Small intestine (tissue), 7 donors: ENCODE data around the gene KIF21A. TPM values are rescaled to one million over a fixed set of nuclear protein-coding genes. Genes with fewer than 3 reads are reported as not detected.
A peak's percentile ranks its signal among the peaks of the same experiment; 100 is the strongest.

Source experiments
- DNase-seq, 2 donors: peaks; one replicate each; pipeline versions ENCODE4 v3.0.0 to v3.0.0-alpha.2; 2013
- FAIRE-seq: peaks from 2 replicates; lab custom pipeline; 2012; peaks lifted over from hg19 to GRCh38; lab: Jason Lieb, UNC
- H3K27ac ChIP-seq, 3 donors: one replicate each; pipeline ENCODE4 v1.5.1; 2013; ENCODE audit warnings: low read length in 2 of 3, mild to moderate bottlenecking in 2 of 3, control low read depth in 1 of 3, inconsistent platforms in 1 of 3, low read depth in 1 of 3, moderate library complexity in 1 of 3
- H3K27me3 ChIP-seq, 3 donors: one replicate each; pipeline ENCODE4 v1.6.1; 2013; ENCODE audit warnings: low read length in 3 of 3, inconsistent platforms in 1 of 3; ENCODE audit not compliant: control insufficient read depth in 3 of 3, insufficient read depth in 3 of 3
- H3K36me3 ChIP-seq, 3 donors: one replicate each; pipeline ENCODE4 v1.6.1; 2013; ENCODE audit warnings: low read length in 3 of 3, inconsistent platforms in 1 of 3, low read depth in 1 of 3, mild to moderate bottlenecking in 1 of 3, moderate library complexity in 1 of 3; ENCODE audit not compliant: control insufficient read depth in 3 of 3, insufficient read depth in 2 of 3
- H3K4me1 ChIP-seq, 3 donors: one replicate each; pipeline ENCODE4 v1.6.1; 2013; ENCODE audit warnings: low read length in 2 of 3, inconsistent platforms in 1 of 3, low read depth in 1 of 3, mild to moderate bottlenecking in 1 of 3, moderate library complexity in 1 of 3; ENCODE audit not compliant: control insufficient read depth in 3 of 3, insufficient read depth in 2 of 3
- H3K4me3 ChIP-seq, 3 donors: one replicate each; pipeline ENCODE4 v1.5.1; 2013; ENCODE audit warnings: low read length in 3 of 3, control low read depth in 1 of 3, inconsistent platforms in 1 of 3, low read depth in 1 of 3, mild to moderate bottlenecking in 1 of 3, moderate library complexity in 1 of 3
- H3K9me3 ChIP-seq, 2 donors: one replicate each; pipeline ENCODE4 v1.6.1; 2013; ENCODE audit warnings: low read depth in 1 of 2, low read length in 1 of 2; ENCODE audit not compliant: control insufficient read depth in 2 of 2, insufficient read depth in 1 of 2
- WGBS, 3 donors: extraction: QIAGEN DNeasy Blood & Tissue Kit; methylation state at CpG; one replicate each; pipeline ENCODE4 v1.1.7; 2013; 5-methylcytosine and 5-hydroxymethylcytosine counted together
- polyA plus RNA-seq, 4 donors: library from polyadenylated mRNA; stranded (reverse) in 3 of 4; unstranded in 1 of 4; fragments of 200-250 nt in 3 of 4; fragments of 120-200 nt in 1 of 4; gene quantifications; one replicate each; pipeline versions ENCODE4 v1.2.1 to v1.2.3, GENCODE V29; 2013
- donor health status: healthy with polysubstance abuse.
- donor health status: control.
- donor health status: control.
- donor health status: Bipolar disorder and iron deficiency.
- donor health status: healthy.

KIF21A gene
- polyA plus RNA-seq, 4 donors: 15.2 to 21.6 (median 21.3) TPM

DNA sequence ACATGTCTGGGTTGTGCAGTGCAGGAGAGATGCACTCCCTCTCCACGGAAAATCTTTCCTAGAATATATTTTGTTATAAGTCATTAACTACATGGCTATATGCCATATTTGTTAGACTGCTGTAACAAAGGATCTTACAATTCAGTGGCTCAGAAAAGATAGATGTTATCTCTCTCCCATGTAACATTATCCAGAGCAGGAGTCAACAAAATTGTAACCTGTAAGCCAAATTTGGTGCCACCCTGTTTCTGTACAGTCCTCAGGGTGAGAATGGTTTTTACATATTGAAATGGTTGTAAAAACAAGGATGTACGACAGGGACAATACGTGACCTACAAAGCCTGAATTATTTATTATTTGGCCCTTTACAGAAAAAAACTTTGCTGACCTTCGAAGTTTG, 155.5 kb downstream of the KIF21A start:
- Histone ChIP-seq H3K4me3 (no peak overlapping the region), H3K36me3 (no peaks in the 10 kb centered on the region), H3K27ac (no peak overlapping the region), H3K4me1 (no peaks in the 10 kb centered on the region), H3K27me3 (no peaks in the 10 kb centered on the region), H3K9me3 (no peaks in the 10 kb centered on the region)
- 73 to 77% (median 75%) methylated on average over 4 of the region's 4 CpGs for WGBS, 3 donors
- DNase-seq (no peak), FAIRE-seq (no peak)

DNA sequence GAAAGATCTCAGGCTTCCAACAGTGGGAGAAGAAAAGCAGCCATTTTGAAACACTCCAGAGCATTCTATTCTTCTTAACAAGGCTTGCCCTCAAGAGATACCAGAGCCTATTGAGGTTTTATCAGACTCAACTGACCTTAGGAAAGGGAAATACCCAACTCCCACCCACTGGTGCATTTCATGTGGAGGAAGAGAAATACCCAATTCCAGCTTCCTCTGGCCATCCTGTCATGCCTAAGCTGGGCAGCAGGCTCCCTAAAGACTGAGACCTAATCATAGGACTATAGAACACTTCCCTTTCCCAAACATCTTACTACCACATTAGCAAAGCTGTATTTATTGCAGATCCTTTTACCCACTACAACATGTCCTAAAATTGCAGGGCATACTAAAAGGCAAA, 164.5 kb downstream of the KIF21A start:
- no peak for DNase-seq
- H3K9me3 ChIP-seq: no peaks in the 10 kb centered on the region

GRCh38 chr12:39277416-39277815, 165.5 kb downstream of the KIF21A start:
- Histone ChIP-seq H3K9me3 (no peaks in the 10 kb centered on the region), H3K36me3 (no peaks in the 10 kb centered on the region), H3K4me1 (no peaks in the 10 kb centered on the region), H3K27ac (no peak overlapping the region), H3K27me3 (peaks cover 0 to 2% (median 0%) of the 10 kb centered on the region in 3 donors), H3K4me3 (no peak overlapping the region)
- 95 to 100% (median 97%) methylated on average over 1 of the region's 1 CpG for WGBS, 3 donors
- FAIRE-seq: no peak
- no peak for DNase-seq

More for the DNA sequence above, 164.5 kb downstream of the KIF21A start:
- Histone ChIP-seq H3K36me3 (no peaks in the 10 kb centered on the region), H3K4me3 (no peak overlapping the region), H3K27me3 (peaks cover 0 to 2% (median 0%) of the 10 kb centered on the region in 3 donors), H3K4me1 (no peaks in the 10 kb centered on the region), H3K27ac (no peak overlapping the region)
- FAIRE-seq: no peak

- H3K27ac ChIP-seq: no peak overlapping the region
- peaks cover 0 to 2% (median 0%) of the 10 kb centered on the region in 3 donors for H3K27me3 ChIP-seq
- no peaks in the 10 kb centered on the region for H3K4me1 ChIP-seq
- no peak overlapping the region for H3K4me3 ChIP-seq
- FAIRE-seq: no peak
- H3K36me3 ChIP-seq: no peaks in the 10 kb centered on the region
- WGBS, 3 donors: 76 to 85% (median 76%) methylated on average over 3 of the region's 3 CpGs
- H3K9me3 ChIP-seq: no peaks in the 10 kb centered on the region
- DNase-seq: no peak
Observed at GRCh38 chr12:39275846-39276245, 167.1 kb downstream of the KIF21A start.

DNA sequence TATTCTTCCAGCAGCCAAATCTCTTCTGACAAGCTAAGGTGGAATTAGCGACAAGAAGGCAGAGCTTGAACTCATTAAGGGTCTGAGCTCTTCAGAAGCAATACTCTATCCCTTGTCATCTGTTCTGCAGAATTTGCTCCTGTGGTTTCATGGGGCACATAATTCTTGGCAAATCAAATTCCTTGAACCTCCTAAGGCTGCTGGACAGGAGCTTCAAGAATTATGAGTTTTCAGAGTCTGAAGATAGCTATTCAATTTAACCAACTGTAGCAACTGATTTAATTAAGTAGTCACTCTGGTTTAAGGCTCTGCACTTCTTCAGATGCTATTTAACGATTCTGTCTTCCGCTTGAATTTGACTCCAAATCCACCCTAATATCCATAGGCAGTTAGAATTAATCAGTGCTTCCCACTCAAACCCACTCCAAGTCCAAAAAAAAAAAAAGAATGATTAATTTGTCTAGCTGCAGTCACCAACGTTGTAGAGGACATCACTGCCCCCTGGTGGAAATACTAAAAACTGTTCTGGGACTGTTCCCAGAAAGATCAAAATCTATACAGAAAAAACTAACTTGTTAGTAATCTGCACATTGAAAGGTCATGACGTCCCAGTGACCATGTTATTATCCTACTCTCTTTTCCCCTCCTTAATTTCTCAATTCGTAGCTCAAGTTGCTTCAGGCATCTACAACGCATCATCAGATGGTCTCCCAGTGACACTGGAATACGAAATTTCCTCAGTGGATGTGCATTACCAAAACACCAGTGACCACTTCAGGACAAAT, 169.9 kb downstream of the KIF21A start:
- Histone ChIP-seq H3K4me3 (no peak overlapping the region), H3K9me3 (no peaks in the 10 kb centered on the region), H3K36me3 (no peaks in the 10 kb centered on the region), H3K4me1 (no peaks in the 10 kb centered on the region), H3K27me3 (no peaks in the 10 kb centered on the region), H3K27ac (no peak overlapping the region)
- FAIRE-seq: no peak
- DNase-seq: peak; percentile 25 to 42
- WGBS, 3 donors: 26 to 33% (median 30%) methylated on average over 8 of the region's 8 CpGs

DNA sequence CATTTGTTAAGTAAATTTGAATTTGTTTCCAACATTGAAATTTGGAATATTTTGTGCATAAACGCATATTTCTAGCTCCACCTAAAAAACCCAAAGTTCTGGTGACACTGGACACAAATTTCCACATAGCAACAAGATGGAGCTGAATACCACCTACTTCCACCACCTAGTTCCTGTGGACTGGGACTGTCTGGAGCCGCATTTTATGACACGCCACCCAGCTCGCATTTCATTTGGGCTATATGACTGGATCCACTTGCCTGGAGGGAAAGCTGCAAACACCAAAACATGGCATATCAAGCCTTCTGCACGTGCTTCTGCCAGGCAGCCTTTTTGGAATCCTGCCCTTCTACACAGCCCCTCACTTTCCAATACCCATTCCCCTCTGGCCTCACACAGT, 173.4 kb downstream of the KIF21A start:
- Histone ChIP-seq H3K36me3 (no peaks in the 10 kb centered on the region), H3K27ac (no peak overlapping the region), H3K4me3 (no peak overlapping the region), H3K27me3 (no peaks in the 10 kb centered on the region), H3K4me1 (no peaks in the 10 kb centered on the region), H3K9me3 (no peaks in the 10 kb centered on the region)
- FAIRE-seq (no peak), DNase-seq (no peak)
- 81 to 88% (median 83%) methylated on average over 5 of the region's 5 CpGs for WGBS, 3 donors

- DNase-seq: no peak
- 61 to 75% (median 70%) methylated on average over 1 of the region's 1 CpG for WGBS, 3 donors
- Histone ChIP-seq H3K36me3 (no peaks in the 10 kb centered on the region), H3K27ac (no peak overlapping the region), H3K4me3 (no peak overlapping the region), H3K4me1 (no peaks in the 10 kb centered on the region), H3K27me3 (no peaks in the 10 kb centered on the region), H3K9me3 (no peaks in the 10 kb centered on the region)
- FAIRE-seq: no peak
Observed at GRCh38 chr12:39267886-39268285, 175.0 kb downstream of the KIF21A start.

- FAIRE-seq: no peak
Observed at GRCh38 chr12:39252628-39253027, 190.3 kb downstream of the KIF21A start.

More at GRCh38 chr12:39252628-39253027, 190.3 kb downstream of the KIF21A start:
- 17 to 45% (median 35%) methylated on average over 1 of the region's 1 CpG for WGBS, 3 donors
- H3K36me3 ChIP-seq: no peaks in the 10 kb centered on the region
- H3K4me3 ChIP-seq: no peak overlapping the region
- no peak overlapping the region for H3K27ac ChIP-seq
- H3K9me3 ChIP-seq: no peaks in the 10 kb centered on the region
- DNase-seq: no peak
- H3K4me1 ChIP-seq: no peaks in the 10 kb centered on the region
- no peaks in the 10 kb centered on the region for H3K27me3 ChIP-seq
